H9 (cell line): ENCODE data around the gene SPRED2. TPM values are rescaled to one million over a fixed set of nuclear protein-coding genes. Genes with fewer than 3 reads are reported as not detected.

Experiments used
- DNase-seq: peaks from one replicate; pipeline ENCODE4 v3.0.0-alpha.2; 2017
- H2AFZ ChIP-seq: one replicate; pipeline ENCODE4 v1.6.1; 2013; ENCODE audit warnings: mild to moderate bottlenecking, low read length, control low read depth, moderate library complexity
- H2AK5ac ChIP-seq: 2 replicates; pipeline ENCODE4 v1.6.1; 2013; ENCODE audit warnings: low read length, control low read depth, mixed read lengths; ENCODE audit not compliant: insufficient read length
- H2BK120ac ChIP-seq: one replicate; pipeline ENCODE4 v1.6.1; 2013; ENCODE audit warnings: low read depth, mild to moderate bottlenecking, low read length, control low read depth, inconsistent platforms; ENCODE audit not compliant: poor library complexity, severe bottlenecking
- H2BK12ac ChIP-seq: 2 replicates; pipeline ENCODE4 v1.6.1; 2013; ENCODE audit warnings: low read length, control low read depth, mixed read lengths, low read depth; ENCODE audit not compliant: insufficient read length
- H2BK15ac ChIP-seq: 2 replicates; pipeline ENCODE4 v1.6.1; 2013; ENCODE audit warnings: low read depth, low read length, control low read depth
- H2BK20ac ChIP-seq: one replicate; pipeline ENCODE4 v1.6.1; 2013; ENCODE audit warnings: low read depth, mild to moderate bottlenecking, low read length, control low read depth, inconsistent platforms; ENCODE audit not compliant: poor library complexity, severe bottlenecking
- H2BK5ac ChIP-seq: 2 replicates; pipeline ENCODE4 v1.6.1; 2013; ENCODE audit warnings: low read length, control low read depth, mixed read lengths; ENCODE audit not compliant: insufficient read length
- H3K14ac ChIP-seq: 2 replicates; pipeline ENCODE4 v1.6.1; 2013; ENCODE audit warnings: low read length, control low read depth; ENCODE audit not compliant: insufficient read depth
- H3K18ac ChIP-seq: 2 replicates; pipeline ENCODE4 v1.6.1; 2013; ENCODE audit warnings: low read depth, mild to moderate bottlenecking, mixed read lengths, low read length, control low read depth; ENCODE audit not compliant: insufficient read length
- H3K23ac ChIP-seq: 2 replicates; pipeline ENCODE4 v1.6.1; 2013; ENCODE audit warnings: low read length, control low read depth, mixed read lengths, low read depth; ENCODE audit not compliant: insufficient read length
- H3K23me2 ChIP-seq: 2 replicates; pipeline ENCODE4 v1.6.1; 2013; ENCODE audit warnings: low read depth, mild to moderate bottlenecking, mixed read lengths, low read length, control low read depth; ENCODE audit not compliant: insufficient read length, poor library complexity, severe bottlenecking
- H3K27ac ChIP-seq: 2 replicates; pipeline ENCODE4 v1.5.1; 2013; ENCODE audit warnings: low read length, control low read depth, mixed read lengths, low read depth; ENCODE audit not compliant: insufficient read length
- H3K27me3 ChIP-seq: 2 replicates; pipeline ENCODE4 v1.6.1; 2013; ENCODE audit warnings: low read length, control low read depth, inconsistent platforms; ENCODE audit not compliant: insufficient read depth
- H3K4ac ChIP-seq: 2 replicates; pipeline ENCODE4 v1.6.1; 2013; ENCODE audit warnings: low read depth, mild to moderate bottlenecking, control low read depth, inconsistent platforms, low read length, moderate library complexity
- H3K4me1 ChIP-seq: 2 replicates; pipeline ENCODE4 v1.6.1; 2013; ENCODE audit warnings: low read length, control low read depth, inconsistent platforms; ENCODE audit not compliant: insufficient read depth
- H3K4me2 ChIP-seq: 2 replicates; pipeline ENCODE4 v1.6.1; 2013; ENCODE audit warnings: low read length, control low read depth, mixed read lengths; ENCODE audit not compliant: insufficient read length, insufficient read depth
- H3K56ac ChIP-seq: 2 replicates; pipeline ENCODE4 v1.6.1; 2013; ENCODE audit warnings: low read depth, mild to moderate bottlenecking, mixed read lengths, low read length, control low read depth; ENCODE audit not compliant: insufficient read length
- H3K79me1 ChIP-seq: 2 replicates; pipeline ENCODE4 v1.6.1; 2013; ENCODE audit warnings: low read depth, mild to moderate bottlenecking, moderate library complexity, low read length, control low read depth, inconsistent platforms; ENCODE audit not compliant: insufficient read depth, poor library complexity, severe bottlenecking
- H3K79me2 ChIP-seq: 2 replicates; pipeline ENCODE4 v1.6.1; 2013; ENCODE audit warnings: low read length, control low read depth, inconsistent platforms; ENCODE audit not compliant: insufficient read depth
- H3K9ac ChIP-seq: 2 replicates; pipeline ENCODE4 v1.6.1; 2013; ENCODE audit warnings: low read length, control low read depth, mixed read lengths; ENCODE audit not compliant: insufficient read length; ENCODE audit errors: extremely low read depth
- H3K9me3 ChIP-seq: one replicate; pipeline ENCODE4 v1.6.1; 2013; ENCODE audit warnings: low read depth, low read length, inconsistent platforms; ENCODE audit not compliant: control insufficient read depth
- H3T11ph ChIP-seq: one replicate; pipeline ENCODE4 v1.6.1; 2013; ENCODE audit warnings: mild to moderate bottlenecking, low read length, control low read depth, inconsistent platforms
- H4K20me1 ChIP-seq: one replicate; pipeline ENCODE4 v1.6.1; 2013; ENCODE audit not compliant: control insufficient read depth, insufficient read length, insufficient read depth
- H4K5ac ChIP-seq: 2 replicates; pipeline ENCODE4 v1.6.1; 2013; ENCODE audit warnings: low read depth, mild to moderate bottlenecking, mixed read lengths, low read length, control low read depth; ENCODE audit not compliant: insufficient read length
- H4K8ac ChIP-seq: replicated peaks from 2 replicates; pipeline ENCODE4 v1.6.1; 2013; ENCODE audit warnings: low read length, control low read depth, mixed read lengths, low read depth; ENCODE audit not compliant: insufficient read length
- H4K91ac ChIP-seq: 2 replicates; pipeline ENCODE4 v1.6.1; 2013; ENCODE audit warnings: low read depth, mild to moderate bottlenecking, moderate library complexity, mixed read lengths, low read length, control low read depth; ENCODE audit not compliant: insufficient read length
- H3K27ac Mint-ChIP-seq, 3 experiments: 2 replicates in 2 of 3; 3 replicates in 1 of 3; pipeline ENCODE4 v1.8.0; 2020 to 2021; ENCODE audit warnings: mixed read lengths in 3 of 3, mild to moderate bottlenecking in 1 of 3, moderate library complexity in 1 of 3
- H3K27me3 Mint-ChIP-seq: 2 replicates; pipeline ENCODE4 v1.8.0; 2021; ENCODE audit warnings: low read depth, mild to moderate bottlenecking, moderate library complexity, mixed read lengths
- H3K36me3 Mint-ChIP-seq, 3 experiments: 2 replicates in 2 of 3; 3 replicates in 1 of 3; pipeline ENCODE4 v1.8.0; 2020 to 2021; ENCODE audit warnings: low read depth in 3 of 3, mixed read lengths in 3 of 3; ENCODE audit not compliant: insufficient read depth in 1 of 3
- H3K4me1 Mint-ChIP-seq, 2 experiments: 2 replicates each; pipeline ENCODE4 v1.8.0; 2020; ENCODE audit warnings: mixed read lengths in 2 of 2
- H3K4me3 Mint-ChIP-seq, 2 experiments: 2 replicates in 1 of 2; 3 replicates in 1 of 2; pipeline ENCODE4 v1.8.0; 2020 to 2021; ENCODE audit warnings: mild to moderate bottlenecking in 2 of 2, mixed read lengths in 2 of 2, moderate library complexity in 1 of 2
- H3K9me3 Mint-ChIP-seq, 2 experiments: 2 replicates in 1 of 2; 3 replicates in 1 of 2; pipeline ENCODE4 v1.8.0; 2020; ENCODE audit warnings: mild to moderate bottlenecking in 2 of 2, mixed read lengths in 2 of 2, moderate library complexity in 1 of 2
- CTCF ChIP-seq: fragments of 200-600 bp; sonication (generic); conservative IDR thresholded peaks from 3 replicates; pipeline ENCODE4 v1.8.0; 2021; ENCODE audit warnings: antibody characterized with exemption, mild to moderate bottlenecking
- WGBS: extraction: QIAGEN DNeasy Blood & Tissue Kit; methylation state at CpG from one replicate; pipeline ENCODE4 v1.1.7; 2013; ENCODE audit warnings: missing lambda C conversion rate, low lambda C conversion rate, mixed read lengths; ENCODE audit not compliant: insufficient read length; ENCODE audit errors: extremely low coverage; 5-methylcytosine and 5-hydroxymethylcytosine counted together
- total RNA-seq: library from RNA; stranded (reverse); gene quantifications from 2 replicates; pipeline ENCODE4 v1.2.1, GENCODE V29; 2021

SPRED2 gene
- total RNA-seq, 1 experiment from 2014 or later, result 23.5 TPM

- Histone ChIP-seq H2BK5ac (no peak overlapping the region), H3K14ac (no peak overlapping the region), H3K79me1 (no peaks in the 10 kb centered on the region), H3K27me3 (no peaks in the 10 kb centered on the region), H4K91ac (no peak overlapping the region), H3K27ac (no peak overlapping the region), H3K23ac (no peak overlapping the region), H3K9me3 (no peaks in the 10 kb centered on the region), H3K4ac (no peak overlapping the region), H3K79me2 (no peaks in the 10 kb centered on the region), H3K9ac (no peak overlapping the region), H2BK15ac (no peak overlapping the region), H3K4me1 (no peaks in the 10 kb centered on the region), H2BK20ac (no peak overlapping the region), H3K18ac (no peak overlapping the region), H2BK12ac (no peak overlapping the region), H2AFZ (no peak overlapping the region), H4K8ac (peak overlapping the region; percentile 67), H2AK5ac (no peak overlapping the region), H4K20me1 (no peaks in the 10 kb centered on the region), H3T11ph (no peak overlapping the region), H3K4me2 (no peak overlapping the region), H3K23me2 (no peaks in the 10 kb centered on the region), H3K56ac (no peak overlapping the region), H2BK120ac (no peak overlapping the region), H4K5ac (no peak overlapping the region)
- no peaks in the 10 kb centered on the region for H3K36me3 Mint-ChIP-seq
- no peak for DNase-seq
- H3K9me3 Mint-ChIP-seq, result no peaks in the 10 kb centered on the region; a peak in 1 of 5 replicates
- H3K4me1 Mint-ChIP-seq, result no peaks in the 10 kb centered on the region
- no peak overlapping the region for H3K4me3 Mint-ChIP-seq
- no CpG with 5 or more reads among the region's 5 CpGs for WGBS
- no peak for TF ChIP-seq CTCF
- H3K27ac Mint-ChIP-seq, result no peak overlapping the region
- H3K27me3 Mint-ChIP-seq, result peaks cover 21% of the 10 kb centered on the region
These were observed 33.5 kb upstream of the SPRED2 start for GRCh38 chr2:65465857-65466256.
